Skin epidermis (tissue), 12 donors: ENCODE data around the gene ZNF500.
"Not testable (repeated sequence)": the region's sequence is repeated elsewhere in the genome, so short reads cannot be mapped to it uniquely, and the experiment has no call there.

ENCODE experiments used
- H3K27ac ChIP-seq, 21 experiments: fragments of 200-600 bp; sonication (generic) in 11 of 21; one replicate each; pipeline ENCODE4 v1.5.0; 2020; ENCODE audit warnings: mild to moderate bottlenecking in 3 of 21, inconsistent platforms in 2 of 21, moderate library complexity in 2 of 21
- H3K4me3 ChIP-seq, 7 experiments: fragments of 200-600 bp; sonication (generic) in 2 of 7; one replicate each; pipeline ENCODE4 v1.5.0; 2020; ENCODE audit warnings: inconsistent platforms in 2 of 7, mild to moderate bottlenecking in 2 of 7, moderate library complexity in 1 of 7

Gene ZNF500

GRCh38 chr16:4748682-4749411 is 18.1 kb downstream of the ZNF500 start:
- no peak overlapping the region for H3K27ac ChIP-seq

DNA sequence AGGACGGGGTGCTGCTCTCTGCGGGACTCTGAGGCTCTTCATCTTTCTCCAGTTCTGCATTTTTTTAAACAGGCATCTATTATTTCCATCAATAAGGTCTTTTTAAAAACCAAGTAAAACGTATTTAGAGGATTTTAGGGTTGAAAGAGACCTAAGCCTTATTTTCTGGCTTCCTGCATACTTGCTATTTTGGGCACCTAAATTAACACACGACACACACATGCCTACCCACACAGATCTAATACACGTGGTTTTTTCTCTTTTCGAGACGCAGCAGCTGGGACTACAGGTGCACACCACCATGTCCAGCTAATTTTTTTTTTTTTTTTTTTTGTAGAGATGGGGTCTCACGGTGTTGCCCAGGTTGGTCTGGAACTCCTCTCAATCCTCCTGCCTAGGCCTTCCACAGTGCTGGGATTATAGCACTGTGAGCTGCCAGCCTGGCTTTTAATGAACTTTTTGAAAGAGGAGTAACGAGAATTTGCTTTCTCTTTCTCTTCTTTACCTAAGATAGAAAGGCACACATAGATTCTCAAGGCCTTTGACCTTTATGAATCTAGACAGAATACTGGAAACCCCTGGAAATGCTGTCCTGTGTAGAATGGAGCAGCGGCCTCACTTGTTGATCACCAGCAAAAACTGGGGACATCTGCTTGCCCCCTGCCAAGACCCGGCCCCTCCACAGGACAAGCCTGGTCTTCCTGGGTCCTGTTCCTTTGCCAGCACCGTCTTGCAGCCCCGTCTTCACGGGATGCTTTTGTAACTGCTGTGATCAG is 18.9 kb downstream of the ZNF500 start:
- H3K4me3 ChIP-seq = no peak overlapping the region
- H3K27ac ChIP-seq = peak overlapping the region in 2 of 21 experiments; percentile 29 to 38

More at GRCh38 chr16:4748682-4749411, 18.1 kb downstream of the ZNF500 start:
- H3K4me3 ChIP-seq = no peak overlapping the region

DNA sequence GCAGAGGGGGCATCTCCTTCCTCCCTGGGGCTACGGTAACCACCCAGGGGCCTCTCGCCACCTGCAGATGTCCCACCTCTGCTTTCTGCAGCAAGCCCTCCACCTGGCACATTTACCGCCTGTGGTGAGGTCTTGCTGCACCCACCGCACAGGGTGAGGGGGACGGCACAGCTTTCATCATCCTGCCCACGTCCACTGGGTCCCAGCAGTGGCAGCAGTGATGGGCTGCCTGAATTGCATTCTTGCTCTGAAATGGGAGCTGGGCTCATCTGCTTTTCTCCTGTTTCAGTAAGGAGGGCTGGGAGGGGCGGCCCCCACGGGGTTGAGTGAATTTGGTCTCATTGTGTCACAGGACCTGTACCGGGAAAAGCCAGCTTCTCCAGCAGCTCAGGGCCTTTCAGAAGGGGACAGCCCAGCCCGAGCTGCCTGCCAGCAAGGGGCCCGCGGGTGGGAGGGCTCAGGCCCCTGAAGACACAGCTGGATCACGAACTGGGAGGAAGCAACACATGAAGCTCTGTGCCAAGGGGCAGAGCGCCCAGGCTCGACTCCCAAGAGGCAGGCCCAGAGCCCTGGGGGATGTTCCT is 19.9 kb downstream of the ZNF500 start:
- Histone ChIP-seq H3K27ac (peak overlapping the region in 5 of 21 experiments; percentile 11 to 38 (median 13)), H3K4me3 (no peak overlapping the region)

DNA sequence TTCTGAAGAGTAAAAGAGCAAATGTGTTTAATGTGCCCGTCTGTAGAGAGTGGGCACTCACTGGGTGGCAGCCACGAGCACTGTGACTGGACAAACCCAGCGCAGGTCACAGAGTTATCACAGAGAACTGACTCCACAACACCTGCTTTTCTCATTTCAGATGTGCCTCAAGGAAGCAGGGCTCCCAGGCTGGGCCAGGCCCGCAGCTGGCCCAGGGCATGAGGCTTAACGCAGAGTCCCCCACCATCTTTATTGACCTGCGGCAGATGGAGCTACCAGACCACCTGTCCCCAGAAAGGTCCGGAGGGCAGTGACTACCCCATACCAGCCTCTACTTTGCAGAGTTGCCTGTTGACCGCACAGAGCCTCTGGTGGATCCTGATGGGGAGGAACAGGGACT is 20.7 kb downstream of the ZNF500 start:
- Histone ChIP-seq H3K27ac (no peak overlapping the region), H3K4me3 (no peak overlapping the region)

GRCh38 chr16:4745274-4745569 is 21.7 kb downstream of the ZNF500 start:
- Histone ChIP-seq H3K27ac (no peak overlapping the region), H3K4me3 (no peak overlapping the region)

DNA sequence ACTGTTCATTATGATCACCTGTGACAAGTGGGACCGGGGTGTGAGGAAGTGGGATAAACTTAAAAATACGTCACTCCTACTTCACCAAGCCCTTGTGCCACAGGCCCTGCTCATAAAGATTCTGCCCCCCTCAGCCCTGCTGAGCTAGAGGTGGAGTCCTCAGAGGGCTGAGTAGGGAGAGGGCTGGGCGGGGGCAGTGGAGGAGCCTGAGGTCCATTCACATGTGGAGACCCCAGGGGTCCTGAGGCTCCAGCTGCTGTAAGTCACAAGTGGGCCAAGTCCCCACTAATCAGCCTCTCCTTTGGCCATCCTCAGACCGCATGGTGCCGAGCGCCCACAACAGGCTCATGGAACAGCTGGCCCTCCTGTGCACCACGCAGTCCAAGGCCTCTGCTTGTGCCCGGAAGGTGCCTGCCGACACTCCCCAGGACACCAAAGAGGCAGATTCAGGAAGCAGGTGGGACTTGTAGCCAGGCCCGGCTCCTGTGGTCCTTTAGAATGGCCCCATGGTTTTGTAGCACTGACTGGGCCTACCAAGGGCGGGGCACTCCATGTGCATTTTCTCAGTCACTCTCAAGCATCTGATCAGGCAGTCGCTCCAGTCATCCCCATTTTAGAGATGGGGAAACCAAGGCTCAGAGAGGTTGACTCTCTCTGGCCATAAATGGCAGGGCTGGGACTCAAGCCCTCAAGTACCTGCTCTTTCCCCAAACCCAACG is 22.2 kb downstream of the ZNF500 start:
- H3K27ac ChIP-seq = no peak overlapping the region
- H3K4me3 ChIP-seq = no peak overlapping the region

DNA sequence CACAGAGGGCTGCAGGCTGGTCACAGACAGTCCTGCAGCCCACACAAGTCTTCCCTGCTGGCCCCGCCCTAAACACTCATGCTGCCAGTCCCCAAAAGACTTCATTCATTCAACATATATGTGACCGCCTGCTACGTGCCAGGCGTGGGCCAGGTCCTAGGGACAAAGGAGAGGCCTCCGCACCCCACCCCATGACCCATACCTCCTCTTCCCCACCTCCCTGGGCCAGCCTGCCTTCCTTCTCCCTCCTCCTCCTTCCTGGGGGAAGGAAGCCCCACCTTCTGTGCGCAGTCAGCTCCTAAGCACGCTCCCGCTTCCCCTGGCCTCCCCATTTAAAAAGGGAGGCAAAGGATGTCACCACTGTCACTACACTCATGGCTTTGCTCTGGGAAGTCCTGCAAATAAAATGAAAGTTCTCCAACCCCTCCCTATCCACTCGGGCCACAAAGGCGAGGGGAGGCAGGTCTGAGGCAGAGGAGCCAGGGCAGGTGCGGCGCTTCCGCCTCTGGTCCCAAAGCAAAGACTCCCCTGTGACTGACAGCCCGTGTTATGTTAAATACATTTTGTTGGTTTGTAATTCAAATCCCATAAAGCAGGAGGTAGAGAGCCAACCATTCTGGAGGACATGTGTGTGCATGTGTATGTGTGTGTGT is 23.6 kb downstream of the ZNF500 start:
- peak overlapping the region in 3 of 7 experiments; percentile 13 to 24 (median 20) for H3K4me3 ChIP-seq
- peak overlapping the region in 3 of 21 experiments; percentile 7 to 17 (median 10) for H3K27ac ChIP-seq

DNA sequence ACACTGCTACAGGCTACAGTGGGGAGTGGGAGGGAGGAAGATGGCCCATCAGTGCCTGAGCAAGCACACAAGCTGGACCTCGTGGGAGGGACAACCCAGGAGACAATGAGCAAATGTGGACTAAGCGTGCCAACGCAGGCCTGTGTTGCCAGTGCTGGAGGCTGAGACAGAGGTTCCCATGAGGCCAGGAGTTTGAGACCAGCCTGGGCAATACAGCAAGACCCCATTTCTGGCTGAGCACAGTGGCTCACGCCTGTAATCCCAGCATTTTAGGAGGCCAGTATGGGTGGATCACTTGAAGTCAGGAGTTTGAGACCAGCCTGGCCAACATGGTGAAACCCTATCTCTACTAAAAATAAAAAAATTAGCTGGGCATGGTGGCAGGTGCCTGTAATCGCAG is 28.6 kb downstream of the ZNF500 start:
- H3K4me3 ChIP-seq, H3K27ac ChIP-seq: not testable (repeated sequence)

GRCh38 chr16:4737545-4737944 is 29.4 kb downstream of the ZNF500 start:
- no peak overlapping the region for H3K4me3 ChIP-seq
- no peak overlapping the region for H3K27ac ChIP-seq

DNA sequence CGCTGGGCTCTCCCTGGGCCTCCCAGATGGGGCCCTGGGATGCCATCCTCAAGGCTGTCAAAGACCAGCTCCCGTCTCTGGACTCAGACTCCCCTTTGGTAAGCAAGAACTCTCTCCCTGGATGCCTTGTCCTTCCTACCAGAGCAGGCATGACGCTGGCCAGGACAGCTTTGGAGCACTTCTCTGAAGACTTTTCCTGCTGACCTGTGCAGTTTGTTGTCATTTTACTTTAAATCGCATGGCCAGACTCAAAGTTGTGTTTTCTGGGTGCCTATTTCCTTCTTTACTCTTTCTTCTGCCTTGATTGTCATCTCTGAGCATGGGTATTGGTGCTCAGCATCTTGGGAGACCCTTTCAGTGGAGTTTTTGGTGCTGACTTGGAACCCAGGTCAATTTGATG is 30.4 kb downstream of the ZNF500 start:
- H3K27ac ChIP-seq = no peak overlapping the region
- no peak overlapping the region for H3K4me3 ChIP-seq

DNA sequence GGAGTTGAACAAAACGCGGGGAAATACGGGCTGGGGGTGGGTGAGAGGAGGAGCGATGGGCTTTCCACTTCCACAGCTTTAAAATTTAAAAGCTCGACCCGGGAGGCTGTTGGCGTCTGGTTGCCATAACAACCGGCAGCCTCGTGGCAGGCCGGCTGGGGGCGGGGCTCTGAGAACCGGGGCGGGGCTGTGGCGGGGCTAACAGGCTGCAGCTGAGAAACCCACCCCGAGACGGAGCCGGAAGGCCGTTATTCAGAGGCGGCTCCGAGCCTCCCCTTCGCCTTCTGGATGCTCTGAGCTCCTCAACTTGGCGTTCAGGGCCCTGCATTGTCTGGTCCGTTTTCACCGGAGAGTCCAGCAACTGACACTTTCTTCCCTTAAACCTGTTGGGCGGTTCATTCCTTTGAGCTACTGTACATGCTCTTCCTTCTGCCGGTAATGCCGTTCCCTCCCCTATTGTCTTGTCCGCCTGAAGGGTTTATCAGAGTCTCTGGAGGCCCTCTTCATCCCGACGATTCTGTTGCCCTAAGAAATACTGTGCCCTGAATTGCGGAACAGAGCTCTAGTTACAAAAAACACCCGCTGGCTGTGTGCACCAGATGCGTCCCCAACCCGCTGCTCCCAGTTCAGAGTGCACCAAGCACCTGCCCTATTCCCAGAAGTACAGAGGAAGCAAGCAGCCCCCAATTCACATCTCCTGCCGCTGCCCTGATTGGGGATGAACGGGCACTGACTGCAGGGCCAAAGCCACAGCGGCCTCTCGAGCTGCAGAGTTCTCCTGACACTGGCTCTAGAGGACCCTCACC is 32.0 kb downstream of the ZNF500 start:
- Histone ChIP-seq H3K4me3 (peak overlapping the region; percentile 66 to 99 (median 88)), H3K27ac (peak overlapping the region in 20 of 21 experiments; percentile 40 to 87 (median 78))

- Histone ChIP-seq H3K27ac (peak within 1 kb of the TSS in 20 of 21 experiments; percentile 41 to 87 (median 79)), H3K4me3 (peak within 1 kb of the TSS; percentile 66 to 99 (median 88))
These were observed 32.8 kb downstream of the ZNF500 start, which contains the start of the genes ANKS3 and DNAAF8 for GRCh38 chr16:4734063-4734729. ANKS3 (minus strand) TSS chr16:4734271; CDS start chr16:4730149, 4,122 bp downstream. DNAAF8 (plus strand) TSS chr16:4734537; CDS start chr16:4736515, 1,978 bp downstream.

GRCh38 chr16:4733747-4734062 is 33.3 kb downstream of the ZNF500 start:
- H3K4me3 ChIP-seq = peak overlapping the region; percentile 66 to 99 (median 88)
- peak overlapping the region in 20 of 21 experiments; percentile 34 to 87 (median 79) for H3K27ac ChIP-seq

GRCh38 chr16:4733211-4733742 is 33.7 kb downstream of the ZNF500 start:
- H3K27ac ChIP-seq = peak overlapping the region in 13 of 21 experiments; percentile 56 to 87 (median 80)
- H3K4me3 ChIP-seq = peak overlapping the region; percentile 66 to 99 (median 88)

DNA sequence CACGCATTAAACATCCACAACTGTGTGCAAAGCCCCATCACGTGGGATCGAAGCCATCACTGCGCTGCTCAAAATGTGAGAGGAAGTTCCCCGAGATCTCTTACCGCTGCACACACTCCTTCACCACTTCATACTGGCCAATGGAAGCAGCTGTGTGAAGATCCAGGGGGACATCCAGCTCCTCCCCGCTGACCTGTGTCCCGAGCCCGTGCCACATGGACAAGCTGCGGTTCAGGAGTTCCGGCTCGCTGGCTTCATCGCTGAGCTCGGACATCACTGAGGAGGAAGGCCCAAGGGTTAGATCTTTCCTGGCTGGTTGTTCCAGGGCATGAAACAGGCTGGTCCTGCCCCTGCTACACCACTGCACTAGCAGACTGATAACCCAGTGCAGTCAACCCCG is 37.1 kb downstream of the ZNF500 start:
- Histone ChIP-seq H3K4me3 (no peak overlapping the region), H3K27ac (no peak overlapping the region)

DNA sequence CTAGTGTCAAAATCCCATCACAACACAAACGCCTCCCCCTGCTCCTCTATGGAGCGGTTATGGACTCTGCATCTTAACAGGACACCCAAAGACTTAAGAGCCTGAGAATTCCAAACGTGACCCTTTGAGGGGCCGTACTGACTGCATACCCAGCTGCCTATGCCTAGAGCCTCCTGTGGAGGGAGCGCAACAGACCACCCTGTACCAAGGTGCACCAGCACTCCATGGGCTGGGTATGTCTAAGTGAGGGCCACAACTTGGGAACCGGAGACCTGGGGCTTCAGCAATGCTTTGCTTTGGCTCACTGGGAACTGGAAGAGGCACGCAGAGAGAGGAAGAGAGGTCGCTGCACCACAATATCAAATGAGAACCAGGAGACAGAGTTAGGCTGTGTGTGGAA is 38.3 kb downstream of the ZNF500 start:
- no peak overlapping the region for H3K27ac ChIP-seq
- no peak overlapping the region for H3K4me3 ChIP-seq

DNA sequence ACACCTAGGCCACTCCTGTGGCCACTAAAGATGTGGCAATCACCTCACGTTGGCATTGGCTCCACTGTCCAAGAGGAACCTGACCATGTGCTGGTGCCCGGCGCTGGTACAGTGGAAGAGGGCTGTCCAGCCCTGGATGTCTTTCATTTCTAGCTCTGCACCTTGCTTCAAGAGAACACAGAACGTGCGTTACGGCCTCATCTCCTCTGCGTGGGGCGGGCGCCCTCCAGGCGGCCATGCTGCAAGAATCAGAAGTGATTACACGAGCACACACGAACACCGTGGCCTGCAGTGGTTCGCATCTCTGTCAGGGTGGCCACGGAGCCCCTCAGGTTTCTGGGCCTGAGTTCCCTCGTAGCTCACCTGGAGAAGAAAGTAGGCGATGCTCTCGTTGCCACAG is 40.3 kb downstream of the ZNF500 start:
- H3K27ac ChIP-seq = no peak overlapping the region
- no peak overlapping the region for H3K4me3 ChIP-seq
